Vagina (tissue), 2 donors: ENCODE data around the gene PIP5K1C.
"Not testable (repeated sequence)": the region's sequence is repeated elsewhere in the genome, so short reads cannot be mapped to it uniquely, and the experiment has no call there.

Experiments
- POLR2A ChIP-seq, 2 donors: fragments of 450-650 bp; IDR thresholded peaks; one replicate each; pipeline ENCODE4 v1.6.1; 2017; ENCODE audit warnings: antibody characterized with exemption in 2 of 2, mild to moderate bottlenecking in 2 of 2, moderate library complexity in 2 of 2
- TF ChIP-seq, protein P1 (sequence below), 3 experiments: fragments of 450-650 bp in 2 of 3; fragments of 200-600 bp in 1 of 3; sonication (generic) in 1 of 3; IDR thresholded peaks; one replicate each; pipeline ENCODE4 v1.5.1; 2017 to 2019; ENCODE audit warnings: antibody characterized with exemption in 3 of 3, mild to moderate bottlenecking in 2 of 3, moderate library complexity in 2 of 3

DNA sequence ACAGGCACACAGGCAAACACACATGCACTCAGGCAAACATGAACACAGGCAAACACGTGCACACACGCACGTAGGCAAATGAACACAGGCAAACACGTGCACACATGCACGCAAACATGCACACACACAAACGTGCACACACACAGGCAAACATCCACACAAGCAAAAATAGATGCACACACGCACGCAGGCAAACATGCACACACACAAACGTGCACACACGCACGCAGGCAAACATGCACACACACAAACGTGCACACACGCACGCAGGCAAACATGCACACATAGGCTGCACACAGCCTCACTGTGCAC is 33.8 kb downstream of the PIP5K1C start:
- TF ChIP-seq POLR2A (IDR thresholded peaks at IDR 0.05) = not testable (repeated sequence)
- TF ChIP-seq, protein P1, sequence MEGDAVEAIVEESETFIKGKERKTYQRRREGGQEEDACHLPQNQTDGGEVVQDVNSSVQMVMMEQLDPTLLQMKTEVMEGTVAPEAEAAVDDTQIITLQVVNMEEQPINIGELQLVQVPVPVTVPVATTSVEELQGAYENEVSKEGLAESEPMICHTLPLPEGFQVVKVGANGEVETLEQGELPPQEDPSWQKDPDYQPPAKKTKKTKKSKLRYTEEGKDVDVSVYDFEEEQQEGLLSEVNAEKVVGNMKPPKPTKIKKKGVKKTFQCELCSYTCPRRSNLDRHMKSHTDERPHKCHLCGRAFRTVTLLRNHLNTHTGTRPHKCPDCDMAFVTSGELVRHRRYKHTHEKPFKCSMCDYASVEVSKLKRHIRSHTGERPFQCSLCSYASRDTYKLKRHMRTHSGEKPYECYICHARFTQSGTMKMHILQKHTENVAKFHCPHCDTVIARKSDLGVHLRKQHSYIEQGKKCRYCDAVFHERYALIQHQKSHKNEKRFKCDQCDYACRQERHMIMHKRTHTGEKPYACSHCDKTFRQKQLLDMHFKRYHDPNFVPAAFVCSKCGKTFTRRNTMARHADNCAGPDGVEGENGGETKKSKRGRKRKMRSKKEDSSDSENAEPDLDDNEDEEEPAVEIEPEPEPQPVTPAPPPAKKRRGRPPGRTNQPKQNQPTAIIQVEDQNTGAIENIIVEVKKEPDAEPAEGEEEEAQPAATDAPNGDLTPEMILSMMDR (IDR thresholded peaks at IDR 0.05) = not testable (repeated sequence)
